ENCODE data around the gene RNASEH2A. TPM values are rescaled to one million over a fixed set of nuclear protein-coding genes. Genes with fewer than 3 reads are reported as not detected.

Gene RNASEH2A
- total and polyA plus RNA-seq, 2 of the 13 experiments (the other 11 are each of a cell fraction or from before 2014, with no cell fraction given) = 25.1 to 35.8 TPM

- no peak for TF ChIP-seq CEBPG (CRISPR knock-in tag; IDR thresholded peaks at IDR 0.05)
- TF ChIP-seq RAD21 (CRISPR knock-in tag; IDR thresholded peaks at IDR 0.05) = peak; percentile 92
- no peak for TF ChIP-seq POLR2AphosphoS2 (IDR thresholded peaks at IDR 0.05; ENCODE audit: low read depth, low read length)
- TF ChIP-seq, protein P1, sequence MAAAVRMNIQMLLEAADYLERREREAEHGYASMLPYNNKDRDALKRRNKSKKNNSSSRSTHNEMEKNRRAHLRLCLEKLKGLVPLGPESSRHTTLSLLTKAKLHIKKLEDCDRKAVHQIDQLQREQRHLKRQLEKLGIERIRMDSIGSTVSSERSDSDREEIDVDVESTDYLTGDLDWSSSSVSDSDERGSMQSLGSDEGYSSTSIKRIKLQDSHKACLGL (CRISPR knock-in tag; IDR thresholded peaks at IDR 0.05) = peak; percentile 57; the same call in 1 of the 2 replicates
- TF ChIP-seq HOMEZ (CRISPR knock-in tag; IDR thresholded peaks at IDR 0.05; ENCODE audit: low read depth) = peak; percentile 40; the same call in 1 of the 2 replicates
- TF ChIP-seq ZNF274 (CRISPR knock-in tag; IDR thresholded peaks at IDR 0.05) = peak; percentile 61; the same call in 1 of the 2 replicates
- TF ChIP-seq, protein P2, sequence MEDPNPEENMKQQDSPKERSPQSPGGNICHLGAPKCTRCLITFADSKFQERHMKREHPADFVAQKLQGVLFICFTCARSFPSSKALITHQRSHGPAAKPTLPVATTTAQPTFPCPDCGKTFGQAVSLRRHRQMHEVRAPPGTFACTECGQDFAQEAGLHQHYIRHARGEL (CRISPR knock-in tag; IDR thresholded peaks at IDR 0.05) = no peak; the same call in 1 of the 2 replicates
- TF ChIP-seq TCF7 (IDR thresholded peaks at IDR 0.05; ENCODE audit: low read depth) = no peak
- TF ChIP-seq ZNF337 (CRISPR knock-in tag; IDR thresholded peaks at IDR 0.05; ENCODE audit: borderline replicate concordance, low read depth) = no peak
- peak; percentile 58; the same call in 1 of the 2 replicates for TF ChIP-seq TBX2 (CRISPR knock-in tag; IDR thresholded peaks at IDR 0.05; ENCODE audit: borderline replicate concordance)
- peak; percentile 63; the same call in 1 of the 2 replicates for TF ChIP-seq THAP11 (CRISPR knock-in tag; IDR thresholded peaks at IDR 0.05)
- no peak for TF ChIP-seq KLF11 (CRISPR knock-in tag; IDR thresholded peaks at IDR 0.05)
- TF ChIP-seq NFIC (IDR thresholded peaks at IDR 0.05; ENCODE audit: low read length) = no peak
- TF ChIP-seq AHR (CRISPR knock-in tag; IDR thresholded peaks at IDR 0.05) = peak; percentile 90; the same call in 1 of the 2 replicates
- TF ChIP-seq MIER2 (CRISPR knock-in tag; IDR thresholded peaks at IDR 0.05) = 0 out of 2 replicates have a peak, but pooled peaks have one; percentile 32
- TF ChIP-seq, protein P3, sequence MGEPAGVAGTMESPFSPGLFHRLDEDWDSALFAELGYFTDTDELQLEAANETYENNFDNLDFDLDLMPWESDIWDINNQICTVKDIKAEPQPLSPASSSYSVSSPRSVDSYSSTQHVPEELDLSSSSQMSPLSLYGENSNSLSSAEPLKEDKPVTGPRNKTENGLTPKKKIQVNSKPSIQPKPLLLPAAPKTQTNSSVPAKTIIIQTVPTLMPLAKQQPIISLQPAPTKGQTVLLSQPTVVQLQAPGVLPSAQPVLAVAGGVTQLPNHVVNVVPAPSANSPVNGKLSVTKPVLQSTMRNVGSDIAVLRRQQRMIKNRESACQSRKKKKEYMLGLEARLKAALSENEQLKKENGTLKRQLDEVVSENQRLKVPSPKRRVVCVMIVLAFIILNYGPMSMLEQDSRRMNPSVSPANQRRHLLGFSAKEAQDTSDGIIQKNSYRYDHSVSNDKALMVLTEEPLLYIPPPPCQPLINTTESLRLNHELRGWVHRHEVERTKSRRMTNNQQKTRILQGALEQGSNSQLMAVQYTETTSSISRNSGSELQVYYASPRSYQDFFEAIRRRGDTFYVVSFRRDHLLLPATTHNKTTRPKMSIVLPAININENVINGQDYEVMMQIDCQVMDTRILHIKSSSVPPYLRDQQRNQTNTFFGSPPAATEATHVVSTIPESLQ (CRISPR knock-in tag; conservative IDR thresholded peaks at IDR 0.05) = 0 out of 2 replicates have a peak, but pooled peaks have one; percentile 46
- TF ChIP-seq, protein P4, sequence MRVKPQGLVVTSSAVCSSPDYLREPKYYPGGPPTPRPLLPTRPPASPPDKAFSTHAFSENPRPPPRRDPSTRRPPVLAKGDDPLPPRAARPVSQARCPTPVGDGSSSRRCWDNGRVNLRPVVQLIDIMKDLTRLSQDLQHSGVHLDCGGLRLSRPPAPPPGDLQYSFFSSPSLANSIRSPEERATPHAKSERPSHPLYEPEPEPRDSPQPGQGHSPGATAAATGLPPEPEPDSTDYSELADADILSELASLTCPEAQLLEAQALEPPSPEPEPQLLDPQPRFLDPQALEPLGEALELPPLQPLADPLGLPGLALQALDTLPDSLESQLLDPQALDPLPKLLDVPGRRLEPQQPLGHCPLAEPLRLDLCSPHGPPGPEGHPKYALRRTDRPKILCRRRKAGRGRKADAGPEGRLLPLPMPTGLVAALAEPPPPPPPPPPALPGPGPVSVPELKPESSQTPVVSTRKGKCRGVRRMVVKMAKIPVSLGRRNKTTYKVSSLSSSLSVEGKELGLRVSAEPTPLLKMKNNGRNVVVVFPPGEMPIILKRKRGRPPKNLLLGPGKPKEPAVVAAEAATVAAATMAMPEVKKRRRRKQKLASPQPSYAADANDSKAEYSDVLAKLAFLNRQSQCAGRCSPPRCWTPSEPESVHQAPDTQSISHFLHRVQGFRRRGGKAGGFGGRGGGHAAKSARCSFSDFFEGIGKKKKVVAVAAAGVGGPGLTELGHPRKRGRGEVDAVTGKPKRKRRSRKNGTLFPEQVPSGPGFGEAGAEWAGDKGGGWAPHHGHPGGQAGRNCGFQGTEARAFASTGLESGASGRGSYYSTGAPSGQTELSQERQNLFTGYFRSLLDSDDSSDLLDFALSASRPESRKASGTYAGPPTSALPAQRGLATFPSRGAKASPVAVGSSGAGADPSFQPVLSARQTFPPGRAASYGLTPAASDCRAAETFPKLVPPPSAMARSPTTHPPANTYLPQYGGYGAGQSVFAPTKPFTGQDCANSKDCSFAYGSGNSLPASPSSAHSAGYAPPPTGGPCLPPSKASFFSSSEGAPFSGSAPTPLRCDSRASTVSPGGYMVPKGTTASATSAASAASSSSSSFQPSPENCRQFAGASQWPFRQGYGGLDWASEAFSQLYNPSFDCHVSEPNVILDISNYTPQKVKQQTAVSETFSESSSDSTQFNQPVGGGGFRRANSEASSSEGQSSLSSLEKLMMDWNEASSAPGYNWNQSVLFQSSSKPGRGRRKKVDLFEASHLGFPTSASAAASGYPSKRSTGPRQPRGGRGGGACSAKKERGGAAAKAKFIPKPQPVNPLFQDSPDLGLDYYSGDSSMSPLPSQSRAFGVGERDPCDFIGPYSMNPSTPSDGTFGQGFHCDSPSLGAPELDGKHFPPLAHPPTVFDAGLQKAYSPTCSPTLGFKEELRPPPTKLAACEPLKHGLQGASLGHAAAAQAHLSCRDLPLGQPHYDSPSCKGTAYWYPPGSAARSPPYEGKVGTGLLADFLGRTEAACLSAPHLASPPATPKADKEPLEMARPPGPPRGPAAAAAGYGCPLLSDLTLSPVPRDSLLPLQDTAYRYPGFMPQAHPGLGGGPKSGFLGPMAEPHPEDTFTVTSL (CRISPR knock-in tag; IDR thresholded peaks at IDR 0.05; ENCODE audit: borderline replicate concordance) = no peak
- peak; percentile 68 for TF ChIP-seq AGO2 (optimal IDR thresholded peaks at IDR 0.05; ENCODE audit: low read depth, low read length)
- no peak for TF ChIP-seq ASH2L (IDR thresholded peaks at IDR 0.05; ENCODE audit: insufficient read length, low read depth, low read length)
- TF ChIP-seq RXRB (CRISPR knock-in tag; IDR thresholded peaks at IDR 0.05; ENCODE audit: borderline replicate concordance) = peak; percentile 29; the same call in 1 of the 2 replicates
Observed at GRCh38 chr19:12766051-12766521, 40.3 kb upstream of the RNASEH2A start (continued).
